C1 segment of cervical spinal cord (tissue), 14 donors: Measurements from ENCODE around the gene COMTD1.

Experiments
- DNase-seq, 14 donors: peaks; one replicate each; lab custom pipeline; 2025; lab: John Stamatoyannopoulos, UW

The COMTD1 gene

DNA sequence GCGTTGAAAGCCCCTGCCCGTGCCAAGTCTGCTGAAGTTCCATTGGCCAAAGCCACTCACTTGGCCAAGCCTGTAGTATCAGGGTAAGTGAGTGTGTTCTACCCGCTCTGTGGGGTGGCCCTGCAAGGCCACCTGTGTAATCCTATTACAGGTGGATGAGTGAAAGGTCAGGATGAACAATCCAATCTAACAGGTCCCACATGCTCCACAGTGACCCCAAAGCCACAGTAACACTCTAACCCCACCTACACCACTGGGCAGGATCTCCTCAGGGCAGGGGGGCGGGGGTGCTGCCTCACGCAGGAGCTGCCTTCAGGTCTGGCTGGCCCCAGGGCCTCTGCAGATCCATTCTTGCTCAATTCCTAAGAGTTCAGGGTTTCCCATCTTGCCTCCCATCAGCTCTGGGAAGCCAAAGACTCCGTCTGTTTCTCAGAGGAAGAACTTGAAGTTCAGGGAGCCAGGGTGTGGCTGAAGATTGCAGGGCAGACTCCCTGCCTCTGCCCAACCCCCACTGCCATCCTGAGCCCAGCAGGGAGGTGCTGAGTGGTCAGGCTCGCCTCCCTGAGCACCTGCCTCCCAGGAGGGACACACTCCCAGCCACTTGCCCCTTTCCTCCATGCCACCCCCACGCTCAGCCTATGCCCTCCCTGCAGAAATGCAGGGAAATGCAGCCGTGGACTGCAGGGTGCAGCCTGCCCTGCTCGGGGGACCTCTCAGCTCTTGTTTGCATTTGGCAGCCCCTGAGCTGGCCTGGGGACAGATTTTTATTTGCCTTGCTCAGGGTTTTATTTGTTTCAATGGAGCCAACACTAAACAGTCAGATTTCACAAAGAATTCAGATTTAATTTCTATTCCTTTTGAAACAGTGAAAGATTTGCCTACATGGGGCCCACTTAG lies 9.8 kb upstream of the COMTD1 start:
- no peak for DNase-seq

DNA sequence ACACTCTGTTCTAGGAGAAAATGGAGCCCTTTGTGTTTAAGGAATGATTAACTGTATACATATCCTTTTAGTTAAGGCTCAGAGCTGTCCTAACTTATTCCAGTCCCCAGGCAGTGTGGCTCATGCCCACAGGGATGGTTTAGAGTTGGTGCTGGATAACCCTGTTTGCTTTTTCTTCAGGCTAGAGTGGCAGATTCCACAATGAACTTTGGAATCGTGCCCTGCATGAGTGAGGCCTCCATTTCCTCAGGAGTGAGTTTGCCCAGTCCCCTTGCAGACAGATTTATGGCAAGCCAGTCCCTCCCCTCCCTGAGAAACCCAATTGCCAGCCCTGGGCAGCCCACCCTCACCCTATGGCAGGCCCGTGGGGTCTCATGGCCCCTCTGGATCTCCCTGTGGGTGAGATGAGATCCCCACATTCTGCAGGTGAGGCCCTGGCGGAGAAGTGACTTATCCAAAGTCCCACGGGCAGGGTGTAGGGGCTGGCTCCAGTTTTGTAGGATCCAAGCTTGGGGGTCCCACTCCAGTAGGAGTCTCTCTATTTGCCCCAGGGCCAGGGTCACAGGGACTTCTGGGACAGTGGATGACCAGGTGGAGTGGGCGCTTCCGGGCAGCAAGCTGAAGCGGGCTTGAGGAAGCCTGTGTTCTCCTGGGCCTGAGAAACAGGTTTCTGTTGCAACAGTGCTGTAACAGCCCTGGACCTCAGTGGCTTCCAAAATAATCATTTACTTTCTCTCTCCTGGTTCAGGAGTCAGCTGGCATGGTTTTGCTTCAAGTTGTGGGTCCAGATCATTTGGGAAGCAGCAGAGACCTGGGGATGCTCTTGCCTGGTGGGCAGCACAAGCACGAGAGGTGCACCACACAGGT lies 9.0 kb upstream of the COMTD1 start:
- no peak for DNase-seq

DNA sequence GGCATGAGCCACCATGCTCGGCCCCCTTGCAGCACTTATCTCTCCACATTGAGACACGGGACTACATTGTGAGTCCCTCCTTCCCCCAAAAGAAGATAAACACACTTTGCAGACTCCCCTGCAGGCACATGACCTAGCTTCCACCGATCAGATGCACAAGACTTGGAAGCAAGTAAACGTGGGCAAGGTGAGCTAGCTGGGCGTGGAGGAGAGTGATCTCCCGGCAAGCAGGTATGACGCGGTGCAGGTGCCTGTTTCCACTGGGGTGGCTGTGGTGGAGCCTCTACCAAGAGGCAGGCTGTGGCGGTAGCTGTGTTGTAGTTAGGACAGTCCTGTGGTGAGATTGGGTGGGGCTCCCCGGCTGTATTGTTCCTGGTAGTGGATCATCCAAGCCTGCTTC lies 7.7 kb upstream of the COMTD1 start:
- DNase-seq = no peak

DNA sequence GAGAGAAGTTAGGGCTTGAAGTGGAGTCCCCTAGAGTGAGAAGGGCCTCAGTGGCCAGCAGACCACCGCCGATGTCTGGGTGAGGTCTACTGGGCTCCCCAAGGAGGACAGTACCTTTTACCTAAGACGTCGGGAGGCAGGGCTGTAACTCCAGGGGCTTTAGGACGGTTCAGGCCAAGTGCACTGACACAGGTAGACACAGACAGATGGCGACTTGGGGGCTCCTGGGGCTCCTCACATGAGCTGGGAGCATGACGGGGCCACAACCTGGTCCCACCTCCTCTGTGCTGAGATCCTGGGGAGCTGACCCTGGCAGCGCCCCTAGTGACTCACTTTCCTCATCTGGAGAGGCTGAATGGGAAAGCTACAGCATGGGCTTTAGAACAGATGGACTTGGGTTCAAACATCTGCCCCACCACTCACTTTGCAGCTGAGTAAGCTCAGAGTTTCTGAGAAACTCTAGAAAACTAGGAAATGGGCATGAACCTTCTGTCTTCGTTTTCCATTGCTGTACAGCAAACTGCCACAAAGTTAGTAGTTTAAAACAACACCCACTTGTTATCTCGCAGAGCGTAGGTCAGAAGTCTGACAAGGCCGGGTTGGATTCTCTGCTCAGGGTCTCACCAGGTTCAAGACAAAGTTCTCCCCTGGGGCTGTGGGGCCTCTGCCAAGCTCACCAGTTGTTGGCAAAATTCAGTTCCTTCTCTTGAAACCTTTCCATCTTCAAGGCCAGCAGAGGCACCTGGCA lies 4.7 kb upstream of the COMTD1 start:
- DNase-seq = no peak

DNA sequence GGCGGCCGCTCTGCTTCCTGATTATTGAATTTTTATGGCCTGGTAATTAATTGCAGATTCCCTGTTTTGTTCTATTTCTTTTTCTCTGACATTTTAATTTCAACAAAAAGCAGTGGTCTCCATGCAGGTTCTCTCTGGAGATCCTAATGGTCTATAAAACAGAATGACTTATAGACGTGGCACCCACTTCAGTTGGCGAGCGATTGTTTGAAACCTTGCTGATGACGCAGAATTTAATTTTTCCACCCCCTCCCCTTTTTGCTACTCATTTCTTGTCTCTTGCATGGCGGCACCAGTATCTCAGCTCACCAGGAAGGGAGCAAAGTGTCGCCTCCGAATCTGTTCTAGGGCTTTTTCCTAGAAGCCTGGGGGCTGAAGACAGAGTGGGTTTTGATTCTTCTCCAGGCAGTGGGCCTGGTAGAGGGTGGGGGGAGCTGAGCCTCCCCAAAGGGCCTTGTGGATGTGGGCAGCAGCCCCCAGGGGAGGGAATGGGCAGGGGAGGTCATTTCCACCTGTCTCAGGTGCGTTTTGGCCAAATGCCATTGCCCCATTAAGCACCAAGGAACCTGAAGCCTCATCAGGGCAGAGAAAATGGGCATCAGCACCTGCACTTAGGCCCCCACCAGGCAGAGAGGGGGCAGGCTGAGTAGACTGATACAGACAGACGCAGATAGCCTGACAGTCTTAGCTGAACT lies 3.5 kb upstream of the COMTD1 start:
- DNase-seq = no peak

DNA sequence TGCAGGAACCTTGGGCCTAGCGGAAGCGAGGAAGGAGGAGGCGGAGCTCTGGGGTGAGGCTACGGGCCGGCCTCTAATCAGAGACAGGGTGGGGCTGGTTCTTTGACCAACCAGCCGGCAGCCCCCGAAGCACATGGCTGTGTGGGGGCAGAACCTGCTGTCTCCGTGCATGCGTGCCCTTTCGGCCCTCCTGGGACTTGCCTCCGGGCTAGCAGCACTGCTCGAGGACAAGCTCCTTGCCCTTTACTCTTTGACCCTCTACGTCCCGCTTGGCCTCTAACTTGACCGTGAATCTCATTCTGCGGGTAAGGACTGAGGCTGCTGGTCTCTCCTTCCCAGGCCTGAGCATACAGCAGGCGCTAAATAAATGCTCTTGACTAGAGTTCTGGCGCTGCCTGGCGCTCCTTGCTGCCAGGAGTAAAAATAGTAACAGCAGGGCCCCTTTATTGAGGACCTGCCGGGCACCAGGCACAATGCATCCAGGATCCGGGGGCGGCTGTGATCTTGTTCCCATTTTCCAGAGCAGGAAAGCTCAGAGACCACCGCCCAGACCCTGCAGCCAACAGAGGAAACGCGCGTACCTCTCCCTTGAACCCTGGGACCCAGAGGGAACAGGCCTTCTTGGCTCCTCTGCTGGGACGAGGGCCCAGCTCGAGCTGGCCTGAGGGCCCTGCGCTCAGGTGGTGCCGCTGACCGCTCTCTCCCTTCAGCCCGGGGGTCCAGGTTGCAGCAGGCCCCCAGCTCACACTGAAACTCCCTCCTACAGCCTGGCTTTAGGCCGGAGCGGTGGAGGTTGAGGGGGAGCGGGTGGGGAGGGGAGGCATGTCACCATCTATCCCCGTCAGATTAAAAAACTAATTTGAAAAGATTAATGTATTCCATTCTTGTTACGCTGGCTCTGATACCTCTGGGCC lies 2.7 kb upstream of the COMTD1 start:
- DNase-seq = no peak

DNA sequence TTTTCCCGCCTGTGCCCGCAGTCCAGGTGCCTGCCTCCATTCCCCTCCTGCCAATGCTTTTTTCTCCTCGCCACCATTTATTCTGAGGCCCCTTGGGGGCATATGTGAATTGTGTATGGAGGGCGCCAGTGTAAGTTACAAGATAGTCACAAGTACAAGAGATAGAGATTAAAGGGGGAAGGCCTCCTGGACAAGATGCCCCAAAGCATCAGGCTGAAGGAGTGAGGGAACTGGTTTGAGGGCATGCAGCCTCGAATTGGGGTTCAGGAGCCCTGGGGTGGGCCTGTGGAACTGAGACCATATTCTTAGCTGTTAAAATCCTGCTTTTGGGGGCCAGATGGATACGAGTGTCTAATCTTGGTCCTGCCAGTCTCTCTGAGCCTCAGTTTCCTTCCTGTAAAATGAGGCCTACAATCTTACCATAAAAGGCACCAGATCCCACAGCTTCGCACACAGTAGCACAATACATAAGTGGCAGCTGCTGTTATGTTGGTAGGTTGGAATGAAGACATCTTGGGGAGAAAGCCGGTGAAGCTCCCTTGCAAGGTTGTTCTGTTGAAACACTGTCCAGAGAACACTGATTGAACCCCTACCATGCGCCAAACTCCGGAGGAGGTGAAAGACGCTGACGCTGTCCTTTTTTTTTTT lies 545 bp upstream of the COMTD1 start:
- no peak for DNase-seq

DNA sequence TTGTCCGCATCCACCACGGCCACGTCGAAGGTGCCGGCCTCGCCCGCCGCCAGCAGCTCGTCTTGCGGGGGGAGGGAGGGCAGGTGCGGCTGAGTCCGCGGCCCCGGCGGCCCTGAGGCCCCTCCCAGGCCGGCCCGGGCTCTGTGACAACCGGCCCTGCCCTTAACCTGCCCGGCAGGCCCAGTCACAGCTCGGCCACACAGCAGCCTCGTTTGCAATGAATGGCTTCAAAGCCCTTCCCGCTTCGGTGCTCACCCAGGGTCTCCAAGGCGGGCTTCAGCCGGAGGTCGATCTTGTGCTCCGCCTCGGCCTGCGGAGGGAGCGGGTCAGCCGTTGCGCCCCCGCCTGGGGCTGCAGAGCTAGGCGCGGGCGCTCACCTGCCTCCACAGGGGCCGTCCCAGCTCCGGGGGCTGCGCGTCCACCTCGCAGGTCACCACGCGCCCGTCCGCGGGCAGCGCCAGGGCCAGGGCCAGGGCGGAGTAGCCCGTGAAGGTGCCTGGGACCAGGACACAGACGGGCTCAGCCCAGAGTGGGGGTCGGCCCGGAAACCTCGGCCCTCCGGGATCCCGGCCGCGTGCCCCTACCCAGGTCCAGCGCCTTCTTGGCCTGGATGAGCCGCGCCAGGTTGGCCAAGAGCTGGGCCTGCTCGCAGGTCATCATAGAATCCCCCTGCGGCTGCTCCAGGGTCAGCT lies 928 bp downstream of the COMTD1 start:
- DNase-seq = peak in 1 of 14 donors; percentile 49

DNA sequence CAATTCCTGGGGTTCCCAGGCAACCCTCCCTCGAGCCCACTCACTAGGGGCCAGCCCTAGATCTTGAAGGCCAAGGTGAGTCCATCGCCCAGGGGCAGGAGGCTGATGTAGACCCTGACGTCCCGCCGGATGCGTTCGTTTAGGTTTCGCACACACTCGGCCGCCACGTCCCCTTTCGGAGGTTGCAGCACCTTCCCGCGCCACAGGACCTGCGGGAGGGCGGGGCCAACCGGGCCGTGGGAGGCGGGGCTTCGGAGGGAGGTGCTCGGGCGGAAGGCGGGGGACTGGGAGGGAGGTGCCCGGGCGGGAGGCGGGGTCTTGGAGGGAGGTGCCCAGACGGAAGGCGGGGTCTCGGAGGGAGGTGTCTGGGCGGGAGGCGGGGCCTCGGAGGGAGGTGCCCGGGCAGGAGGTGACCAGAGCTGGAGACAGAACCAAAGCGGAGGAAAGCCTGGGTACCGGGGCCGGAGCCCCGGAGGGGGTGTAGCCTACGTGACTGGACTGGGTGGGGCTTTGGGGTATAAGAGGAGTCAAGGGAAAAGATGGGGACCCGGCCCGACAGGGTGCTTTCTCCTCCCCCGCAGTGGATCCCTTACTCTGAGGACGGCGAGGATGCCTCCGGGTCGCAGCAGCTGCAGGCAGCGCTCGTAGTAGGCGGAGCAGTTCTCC lies 1.6 kb downstream of the COMTD1 start:
- peak in 12 of 14 donors; percentile 5 to 82 (median 34) for DNase-seq

DNA sequence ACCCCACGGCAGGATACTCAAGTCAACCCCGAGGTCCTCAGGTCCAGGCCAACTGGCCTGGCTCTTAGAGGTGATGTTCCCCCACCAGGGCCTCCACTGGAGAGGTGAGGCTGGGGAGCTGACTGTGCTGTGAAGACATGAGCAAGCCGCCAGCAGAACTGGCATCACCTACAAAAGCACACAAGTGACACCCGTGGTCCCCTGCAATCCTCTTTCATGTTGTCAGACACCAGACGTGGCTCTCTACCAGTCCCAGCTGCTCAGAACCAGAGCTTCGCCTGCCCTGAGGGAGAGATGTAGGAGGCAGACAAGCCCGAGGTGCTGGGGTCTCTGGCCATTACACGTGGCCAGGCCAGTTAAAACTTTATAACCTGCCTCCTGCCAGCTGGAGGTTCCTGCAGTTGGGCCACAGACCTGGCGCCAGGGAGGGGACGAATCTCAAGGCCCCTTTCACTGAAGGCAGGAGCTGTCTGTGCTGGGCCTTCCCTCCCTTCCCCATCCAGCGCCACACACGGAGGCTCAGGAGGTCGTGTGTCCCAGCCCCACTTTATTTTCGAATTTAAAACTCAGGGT lies 2.2 kb downstream of the COMTD1 start:
- DNase-seq = peak in 1 of 14 donors; percentile 41

DNA sequence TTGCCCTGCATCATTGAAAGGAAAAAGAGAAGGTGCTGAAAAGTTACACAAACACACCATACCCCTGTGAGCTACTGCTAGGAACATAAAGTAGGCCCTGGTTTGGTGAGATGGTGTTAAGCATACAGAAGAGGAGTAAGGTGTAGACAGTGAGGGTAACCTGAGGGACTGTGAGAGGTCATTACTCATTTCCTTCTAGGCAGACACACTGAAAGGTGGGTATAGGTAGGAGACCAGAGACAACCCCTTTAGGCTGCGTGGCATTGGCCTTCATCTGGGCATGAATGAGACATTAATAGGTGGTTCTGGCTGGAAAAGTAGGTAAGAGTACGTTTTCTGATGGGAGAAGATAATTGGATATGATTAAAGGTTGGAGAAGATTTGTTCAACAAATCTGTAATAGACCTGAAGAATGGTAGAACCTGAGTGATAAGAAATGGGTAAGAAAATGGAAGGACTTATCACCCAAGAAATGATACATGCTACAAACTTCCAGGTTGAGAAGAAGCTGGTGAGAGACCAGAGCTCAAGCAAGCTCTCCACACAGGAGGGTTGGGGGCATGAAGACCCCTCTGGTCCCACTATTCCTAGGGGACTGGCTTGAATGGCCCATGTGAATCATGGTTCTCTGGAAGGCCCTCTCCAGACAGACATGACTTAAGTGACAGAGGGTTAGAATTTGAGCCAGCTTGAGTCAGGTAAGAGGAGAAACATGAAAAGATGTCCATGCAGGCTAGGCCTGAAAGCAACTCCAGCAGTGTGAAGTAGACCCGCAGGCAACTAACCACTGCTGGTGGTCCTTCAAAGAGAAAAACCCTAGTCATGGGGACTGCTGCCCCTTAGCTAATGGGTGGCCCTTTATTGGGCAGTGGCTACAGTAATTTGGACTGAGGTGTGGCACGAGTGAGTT lies 3.8 kb downstream of the COMTD1 start:
- DNase-seq = no peak

DNA sequence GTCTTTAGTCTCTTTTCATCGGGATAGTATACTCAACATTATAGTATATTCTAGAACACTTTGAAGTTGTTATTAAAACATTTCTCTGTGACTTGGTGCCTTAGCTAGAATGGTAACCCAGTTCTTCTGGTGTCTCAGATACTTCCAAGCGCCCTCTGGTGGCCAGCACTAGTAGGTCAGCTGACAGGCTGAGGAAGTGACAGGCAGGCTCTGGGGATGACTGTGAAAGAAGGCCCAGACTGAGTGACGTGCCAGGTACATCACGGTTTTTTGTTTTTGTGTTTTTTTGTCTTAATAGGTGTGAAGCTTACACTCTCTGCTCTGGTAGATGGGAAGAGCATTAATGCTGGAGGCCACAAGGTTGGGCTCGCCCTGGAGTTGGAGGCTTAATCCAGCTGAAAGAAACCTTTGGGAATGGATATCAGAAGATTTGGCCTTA lies 5.1 kb downstream of the COMTD1 start:
- DNase-seq = peak in 12 of 14 donors; percentile 38 to 77 (median 66)

DNA sequence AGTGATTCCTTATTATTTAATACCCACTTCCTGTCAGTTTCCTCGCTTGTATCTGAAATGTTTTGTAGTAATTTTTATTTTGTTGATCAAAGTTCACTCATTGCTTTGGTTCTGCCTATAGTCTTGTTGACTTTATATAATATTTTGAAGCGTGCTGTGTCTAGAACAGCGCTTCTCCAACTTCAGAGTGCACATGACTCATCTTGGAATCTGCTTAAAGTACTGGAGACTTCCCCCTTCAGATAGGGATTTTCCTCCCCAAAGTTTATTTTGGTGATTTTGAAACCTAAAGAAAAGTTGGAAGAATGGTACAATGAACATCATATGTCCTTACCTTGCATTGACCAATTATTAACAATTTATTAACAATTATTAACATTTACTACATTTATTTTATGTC lies 5.8 kb downstream of the COMTD1 start:
- no peak for DNase-seq

DNA sequence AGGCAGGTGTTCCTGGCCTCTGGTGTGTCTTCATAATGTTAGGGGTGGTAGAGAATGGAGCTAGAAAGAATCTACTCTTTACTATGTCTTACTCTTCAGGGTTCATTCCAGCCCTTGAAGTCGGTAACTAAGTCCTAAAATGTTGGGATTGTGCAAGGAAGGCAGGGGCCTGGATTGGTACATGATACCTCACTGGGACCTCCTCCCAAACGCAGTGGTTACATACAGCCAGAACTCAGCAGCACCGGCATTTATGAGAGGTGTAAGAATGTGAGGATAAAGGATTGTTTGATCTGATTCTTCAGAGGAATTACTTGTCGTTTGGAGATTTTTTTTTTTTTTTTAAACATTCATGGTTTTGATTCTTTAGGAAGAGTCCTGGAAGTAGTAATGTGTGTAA lies 6.9 kb downstream of the COMTD1 start:
- no peak for DNase-seq

DNA sequence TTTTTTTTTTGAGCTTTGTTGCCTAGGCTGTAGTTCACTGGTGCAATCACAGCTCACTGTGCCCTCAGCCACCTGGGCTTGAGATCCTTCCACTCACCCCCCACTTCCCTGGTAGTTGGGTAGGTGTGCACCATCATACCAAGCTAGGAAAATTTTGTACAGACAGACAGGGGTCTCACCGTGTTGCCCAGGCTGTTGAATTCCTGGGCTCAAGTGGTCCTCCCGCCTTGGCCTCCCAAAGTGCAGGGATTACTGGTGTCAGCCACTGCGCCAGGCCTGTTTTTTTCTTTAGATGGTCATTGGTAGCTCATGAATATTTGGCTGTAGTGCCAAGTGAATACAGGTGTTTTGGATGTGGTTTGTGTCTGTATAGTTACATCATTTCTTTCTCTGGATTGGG lies 7.5 kb downstream of the COMTD1 start:
- DNase-seq = no peak

DNA sequence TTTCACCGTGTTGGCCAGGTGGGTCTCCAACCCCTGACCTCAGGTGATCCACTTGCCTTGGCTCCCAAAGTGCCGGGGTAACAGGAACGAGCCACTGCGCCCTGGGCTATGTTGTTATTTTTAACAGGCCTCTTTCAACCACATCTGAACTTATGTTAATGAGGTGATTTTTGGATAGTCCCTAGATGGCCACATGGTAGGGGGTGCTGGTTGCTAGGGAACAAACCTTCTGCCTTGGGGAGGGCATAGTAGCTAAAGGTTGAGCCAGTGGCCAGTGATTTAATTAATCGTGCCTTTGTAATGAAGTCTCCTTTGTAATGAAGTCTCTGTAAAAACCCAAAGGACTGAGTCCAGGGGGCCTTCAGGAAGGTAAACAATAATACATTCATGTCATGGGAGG lies 9.1 kb downstream of the COMTD1 start:
- peak in 2 of 14 donors; percentile 3 to 11 for DNase-seq

DNA sequence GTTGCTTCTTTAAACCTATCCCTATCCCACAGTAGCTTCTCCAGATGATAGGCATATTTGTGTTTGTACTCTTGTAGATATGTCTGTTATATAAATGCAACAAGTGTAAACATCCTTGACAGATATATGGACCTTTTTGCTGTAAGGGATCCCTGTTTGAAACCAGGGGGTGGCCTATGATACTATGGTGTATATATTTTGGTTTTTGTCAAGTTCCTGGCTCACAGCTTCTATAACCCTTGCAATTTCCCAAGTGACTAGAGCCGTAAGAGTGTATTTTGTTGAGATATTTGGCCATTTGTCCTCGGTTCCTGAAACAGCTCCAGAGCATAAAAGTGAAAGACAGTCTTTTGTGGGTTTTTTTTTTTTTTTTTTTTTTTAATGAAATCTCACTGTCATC lies 9.7 kb downstream of the COMTD1 start:
- no peak for DNase-seq
